ENCODE measurements around the gene SPOCK1.

DNA sequence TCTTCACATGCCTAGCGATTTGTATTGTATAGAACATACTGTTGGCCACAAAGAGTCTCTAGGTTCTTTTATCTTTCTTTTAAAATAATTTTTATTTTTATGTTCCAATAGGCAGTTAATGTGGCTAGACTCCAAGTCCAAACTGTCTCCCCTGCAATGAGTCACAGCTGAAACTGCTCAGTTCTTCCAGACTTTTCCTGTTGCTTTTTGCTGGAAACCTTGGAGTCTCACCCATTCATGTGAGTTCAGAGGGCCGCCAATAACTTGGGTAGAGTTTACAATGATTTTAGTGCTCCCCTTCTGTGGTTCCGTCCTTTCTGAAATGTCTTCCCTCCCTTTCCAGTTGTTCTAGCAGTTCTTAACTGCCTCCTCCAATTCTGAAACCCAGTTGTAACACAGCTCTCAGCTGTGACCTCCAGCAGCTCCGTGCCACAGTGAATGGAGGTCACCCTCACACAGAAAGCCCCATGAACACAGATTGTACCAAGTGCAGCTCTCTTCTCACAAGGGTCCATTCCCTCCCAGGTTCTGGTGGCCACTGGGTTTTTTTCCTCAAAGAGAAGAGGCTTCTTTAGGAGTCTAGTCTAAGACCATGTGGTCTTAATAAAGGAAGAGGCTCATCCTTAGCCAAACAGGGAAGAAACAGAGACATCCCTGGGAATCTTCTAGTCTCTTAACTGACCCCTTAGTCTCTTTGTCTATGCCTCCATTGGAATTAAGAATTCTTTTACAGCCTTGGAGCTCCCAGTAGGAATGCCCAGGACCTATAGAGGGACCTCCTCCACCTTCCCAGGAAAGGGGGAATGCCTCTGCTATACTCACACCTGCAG is 198.5 kb downstream of the SPOCK1 start:
- TF ChIP-seq POLR2A (IDR thresholded peaks at IDR 0.05) = no peak
- TF ChIP-seq, protein P1, sequence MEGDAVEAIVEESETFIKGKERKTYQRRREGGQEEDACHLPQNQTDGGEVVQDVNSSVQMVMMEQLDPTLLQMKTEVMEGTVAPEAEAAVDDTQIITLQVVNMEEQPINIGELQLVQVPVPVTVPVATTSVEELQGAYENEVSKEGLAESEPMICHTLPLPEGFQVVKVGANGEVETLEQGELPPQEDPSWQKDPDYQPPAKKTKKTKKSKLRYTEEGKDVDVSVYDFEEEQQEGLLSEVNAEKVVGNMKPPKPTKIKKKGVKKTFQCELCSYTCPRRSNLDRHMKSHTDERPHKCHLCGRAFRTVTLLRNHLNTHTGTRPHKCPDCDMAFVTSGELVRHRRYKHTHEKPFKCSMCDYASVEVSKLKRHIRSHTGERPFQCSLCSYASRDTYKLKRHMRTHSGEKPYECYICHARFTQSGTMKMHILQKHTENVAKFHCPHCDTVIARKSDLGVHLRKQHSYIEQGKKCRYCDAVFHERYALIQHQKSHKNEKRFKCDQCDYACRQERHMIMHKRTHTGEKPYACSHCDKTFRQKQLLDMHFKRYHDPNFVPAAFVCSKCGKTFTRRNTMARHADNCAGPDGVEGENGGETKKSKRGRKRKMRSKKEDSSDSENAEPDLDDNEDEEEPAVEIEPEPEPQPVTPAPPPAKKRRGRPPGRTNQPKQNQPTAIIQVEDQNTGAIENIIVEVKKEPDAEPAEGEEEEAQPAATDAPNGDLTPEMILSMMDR (IDR thresholded peaks at IDR 0.05) = no peak
